ENCODE measurements around the gene HS6ST3. TPM values are rescaled to one million over a fixed set of nuclear protein-coding genes. Genes with fewer than 3 reads are reported as not detected.

Gene HS6ST3
- total and polyA plus RNA-seq, 9 of the 15 experiments (the other 6 are each of a cell fraction or from before 2014, with no cell fraction given), result not detected

- DNase-seq (ENCODE audit: extremely low read depth in 1 of 4, low spot score in 3 of 4), result no peak
Measured at GRCh38 chr13:96824140-96824539, 734.2 kb downstream of the HS6ST3 start.

GRCh38 chr13:96825653-96826052 is 735.7 kb downstream of the HS6ST3 start:
- BruUV-seq (replicated peaks), result no TSS peak
- intact Hi-C loops (cut with micrococcal nuclease), result loop anchor here (10.0 kb wide), 1 partner anchor 681 kb away; no protein-coding TSS in a partner anchor
- H2AFZ ChIP-seq (ENCODE audit: low read depth, low read length), result no peak overlapping the region

More at GRCh38 chr13:96824140-96824539, 734.2 kb downstream of the HS6ST3 start:
- ChIA-PET CTCF (ENCODE audit: low intra/inter-chr PET ratio) (no interaction called here), POLR2A (no interaction called here)
- H3K9me1 ChIP-seq (ENCODE audit: control insufficient read depth, insufficient read depth, low read length), result no peaks in the 10 kb centered on the region
- no peaks in the 10 kb centered on the region for H3K27me3 ChIP-seq (ENCODE audit: control insufficient read depth in 2 of 2, insufficient read depth in 2 of 2, low read length in 2 of 2)
- no peak for TF ChIP-seq SP2 (IDR thresholded peaks at IDR 0.05; ENCODE audit: extremely low read depth, low read depth, low read length, poor library complexity, severe bottlenecking)
- no peak for TF ChIP-seq NCOA6 (IDR thresholded peaks at IDR 0.05)
- no peak for TF ChIP-seq ZNF696 (CRISPR knock-in tag; conservative IDR thresholded peaks at IDR 0.05)
- no peak for TF ChIP-seq DIDO1 (tag; IDR thresholded peaks at IDR 0.05; ENCODE audit: low read depth)
- no TSS peak for BruUV-seq (replicated peaks)
- H3K4me3 ChIP-seq, result no peak overlapping the region
- H3K4me1 ChIP-seq (replicated peaks in 1 of 2; ENCODE audit: control insufficient read depth in 2 of 2, insufficient read depth in 2 of 2, low read length in 2 of 2), result no peaks in the 10 kb centered on the region
- H3K36me3 ChIP-seq (ENCODE audit: control insufficient read depth, insufficient read depth, low read length), result no peaks in the 10 kb centered on the region
- H3K27ac ChIP-seq (ENCODE audit: extremely low read depth, low read depth, low read length), result no peak overlapping the region
- H3K9ac ChIP-seq (ENCODE audit: insufficient read depth in 1 of 2, low read depth in 2 of 2, low read length in 2 of 2), result no peak overlapping the region
- H2AFZ ChIP-seq (ENCODE audit: low read depth, low read length), result no peak overlapping the region
- in situ Hi-C loops (cut with MboI), result no loop called here
- H3K4me2 ChIP-seq (ENCODE audit: insufficient read depth, low read length), result no peak overlapping the region
- FAIRE-seq (no peak), ATAC-seq (no peak)
- 0% methylated on average over 10 of the region's 10 CpGs for WGBS (ENCODE audit: insufficient coverage, low coverage, missing lambda C conversion rate)
- no peaks in the 10 kb centered on the region for H4K20me1 ChIP-seq (replicated peaks; ENCODE audit: control insufficient read depth, insufficient read depth, low read length)
- no peaks in the 10 kb centered on the region for H3K9me3 ChIP-seq (replicated peaks; ENCODE audit: control insufficient read depth, insufficient read depth, low read depth, low read length)
- no peaks in the 10 kb centered on the region for H3K79me2 ChIP-seq (ENCODE audit: control insufficient read depth, insufficient read depth, low read length)
- intact Hi-C loops (cut with micrococcal nuclease), result loop anchor here (5.0 to 10.0 kb wide), 2 partner anchors 143 to 679 kb away; no protein-coding TSS in a partner anchor

More at GRCh38 chr13:96825653-96826052, 735.7 kb downstream of the HS6ST3 start:
- no peaks in the 10 kb centered on the region for H4K20me1 ChIP-seq (replicated peaks; ENCODE audit: control insufficient read depth, insufficient read depth, low read length)
- H3K79me2 ChIP-seq (ENCODE audit: control insufficient read depth, insufficient read depth, low read length), result no peaks in the 10 kb centered on the region
- no peaks in the 10 kb centered on the region for H3K9me3 ChIP-seq (replicated peaks; ENCODE audit: control insufficient read depth, insufficient read depth, low read depth, low read length)
- ChIA-PET POLR2A (no interaction called here), CTCF (ENCODE audit: low intra/inter-chr PET ratio) (no interaction called here)
- H3K9ac ChIP-seq (ENCODE audit: insufficient read depth in 1 of 2, low read depth in 2 of 2, low read length in 2 of 2), result no peak overlapping the region
- H3K27me3 ChIP-seq (ENCODE audit: control insufficient read depth in 2 of 2, insufficient read depth in 2 of 2, low read length in 2 of 2), result no peaks in the 10 kb centered on the region
- TF ChIP-seq ZNF830 (CRISPR knock-in tag; IDR thresholded peaks at IDR 0.05) (no peak), L3MBTL2 (IDR thresholded peaks at IDR 0.05) (no peak)
- DNase-seq (ENCODE audit: extremely low read depth in 1 of 4, low spot score in 3 of 4) (no peak), ATAC-seq (no peak), FAIRE-seq (no peak)
- WGBS (ENCODE audit: insufficient coverage, low coverage, missing lambda C conversion rate), result 0% methylated on average over 3 of the region's 3 CpGs
- no peak overlapping the region for H3K4me3 ChIP-seq
- H3K4me2 ChIP-seq (ENCODE audit: insufficient read depth, low read length), result no peak overlapping the region
- H3K27ac ChIP-seq (ENCODE audit: extremely low read depth, low read depth, low read length), result no peak overlapping the region
- H3K36me3 ChIP-seq (ENCODE audit: control insufficient read depth, insufficient read depth, low read length), result no peaks in the 10 kb centered on the region
- in situ Hi-C loops (cut with MboI), result no loop called here
- H3K9me1 ChIP-seq (ENCODE audit: control insufficient read depth, insufficient read depth, low read length), result no peaks in the 10 kb centered on the region
- H3K4me1 ChIP-seq (replicated peaks in 1 of 2; ENCODE audit: control insufficient read depth in 2 of 2, insufficient read depth in 2 of 2, low read length in 2 of 2), result no peaks in the 10 kb centered on the region
